ENCODE data around the gene ENTR1. TPM values are rescaled to one million over a fixed set of nuclear protein-coding genes. Genes with fewer than 3 reads are reported as not detected.
A peak's percentile ranks its signal among the peaks of the same experiment; 100 is the strongest.

Gene ENTR1
- total and polyA plus RNA-seq, 10 of the 15 experiments (the other 5 are each of a cell fraction or from before 2014, with no cell fraction given): 8.2 to 96.4 (median 41.1) TPM

- no TSS peak for BruUV-seq (replicated peaks)
- in situ Hi-C loops (cut with MboI): no loop called here
- H2AFZ ChIP-seq (ENCODE audit: control insufficient read depth, low read depth, low read length): peak overlapping the region; percentile 37; the same call in 1 of the 2 replicates
- peaks cover 30% of the 10 kb centered on the region for H3K79me2 ChIP-seq (ENCODE audit: control insufficient read depth, insufficient read depth, low read length)
- ChIA-PET CTCF (interaction anchor here (0.6 to 1.1 kb wide), 2 partner anchors 13 to 41 kb away, joined by 3 to 5 read pairs; no protein-coding TSS in a partner anchor), POLR2A (interaction anchor here (0.6 to 1.9 kb wide), 3 partner anchors 16 to 41 kb away, joined by 5 to 10 read pairs (median 6); partner anchors contain the start of gene DNLZ), RAD21 (ENCODE audit: unreplicated experiment) (interaction anchor here (0.6 to 1.3 kb wide), 5 partner anchors 35 to 656 kb away, joined by 3 to 8 read pairs (median 4); partner anchors contain the start of gene DNLZ), SMC1A (ENCODE audit: uncharacterized antibody, unreplicated experiment) (no interaction called here)
- H3K4me2 ChIP-seq (ENCODE audit: control insufficient read depth, insufficient read depth): peak overlapping the region; percentile 90
- WGBS (ENCODE audit: insufficient coverage, insufficient replicate concordance, low lambda C conversion rate, missing lambda C conversion rate): 17% methylated on average over 32 of the region's 32 CpGs
- H3K9ac ChIP-seq (ENCODE audit: control insufficient read depth, insufficient read depth, low read length): peak overlapping the region; percentile 65
- intact Hi-C loops (cut with micrococcal nuclease; ENCODE audit: unreplicated experiment): no loop called here
- H3K4me3 ChIP-seq: peak overlapping the region; percentile 37; the same call in 1 of the 2 replicates
- H4K20me1 ChIP-seq (ENCODE audit: control insufficient read depth, insufficient read depth): no peaks in the 10 kb centered on the region
- peak; percentile 89 for FAIRE-seq
- DNase-seq (ENCODE audit: low read depth, low spot score): peak; percentile 46
- H3K36me3 ChIP-seq (ENCODE audit: control insufficient read depth in 2 of 2, insufficient read depth in 2 of 2, low read length in 1 of 2): peaks cover 7 to 18% of the 10 kb centered on the region in 2 experiments; a peak in 3 of 4 replicates
- peak overlapping the region; percentile 92 for H3K27ac ChIP-seq (ENCODE audit: control insufficient read depth, insufficient read depth)
- no peaks in the 10 kb centered on the region for H3K9me3 ChIP-seq (replicated peaks; ENCODE audit: control insufficient read depth, insufficient read depth, low read length)
- ATAC-seq: peak; percentile 66
- no peaks in the 10 kb centered on the region for H3K27me3 ChIP-seq (replicated peaks in 1 of 2; ENCODE audit: control insufficient read depth in 2 of 2, insufficient read depth in 2 of 2, low read length in 1 of 2)
- peaks cover 42% of the 10 kb centered on the region for H3K4me1 ChIP-seq (ENCODE audit: control insufficient read depth, insufficient read depth, low read length)
- TF ChIP-seq HDGF (IDR thresholded peaks at IDR 0.05) (peak; percentile 76; the same call in 1 of the 2 replicates), MYC (IDR thresholded peaks at IDR 0.05; ENCODE audit: insufficient read depth, insufficient read length, insufficient replicate concordance, low read length, severe bottlenecking) (no peak), ATF7 (IDR thresholded peaks at IDR 0.05; ENCODE audit: low read depth) (0 out of 2 replicates have a peak, but pooled peaks have one; percentile 25), E2F4 (IDR thresholded peaks at IDR 0.05; ENCODE audit: low read depth, low read length) (no peak), BCLAF1 (IDR thresholded peaks at IDR 0.05) (no peak), CHD4 (IDR thresholded peaks at IDR 0.05) (no peak), CREB1 (IDR thresholded peaks at IDR 0.05; ENCODE audit: low read depth) (peak; percentile 85), NFYB (IDR thresholded peaks at IDR 0.05; ENCODE audit: insufficient read depth, low read depth, low read length) (no peak), TCF3 (IDR thresholded peaks at IDR 0.05; ENCODE audit: borderline replicate concordance, insufficient read depth, low read depth, low read length) (no peak), MLLT1 (IDR thresholded peaks at IDR 0.05) (peak; percentile 21; the same call in 1 of the 2 replicates), MTA3 (IDR thresholded peaks at IDR 0.05; ENCODE audit: borderline replicate concordance, low read length) (0 out of 2 replicates have a peak, but pooled peaks have one; percentile 5), USF2 (IDR thresholded peaks at IDR 0.05; ENCODE audit: borderline replicate concordance, low read depth, low read length) (no peak), SP1 (IDR thresholded peaks at IDR 0.05; ENCODE audit: low read depth, low read length) (no peak), ESRRA (IDR thresholded peaks at IDR 0.05; ENCODE audit: low read length) (no peak), RUNX3 (IDR thresholded peaks at IDR 0.05; ENCODE audit: low read length) (peak; percentile 90), MEF2B (IDR thresholded peaks at IDR 0.05; ENCODE audit: partially characterized antibody, poor library complexity, severe bottlenecking) (peak; percentile 52)
Measured at GRCh38 chr9:136403915-136404800, 6.3 kb downstream of the ENTR1 start.

Data from GM12878 (cell line).